Measurements from ENCODE around the gene RBM15B. TPM values are rescaled to one million over a fixed set of nuclear protein-coding genes. Genes with fewer than 3 reads are reported as not detected.

The RBM15B gene
- total RNA-seq, 1 experiment from 2014 or later: 30.9 TPM

- no peak; the same call in 1 of the 2 replicates for TF ChIP-seq POLR2AphosphoS5 (IDR thresholded peaks at IDR 0.05; ENCODE audit: low read depth, low read length)
- TF ChIP-seq CTCF (IDR thresholded peaks at IDR 0.05): no peak
- TF ChIP-seq TCF7L2 (IDR thresholded peaks at IDR 0.05; ENCODE audit: low read depth, low read length): no peak
- TF ChIP-seq REST (IDR thresholded peaks at IDR 0.05; ENCODE audit: insufficient read depth in 1 of 2, low read depth in 2 of 2, low read length in 1 of 2): no peak
- TF ChIP-seq SIN3A (IDR thresholded peaks at IDR 0.05; ENCODE audit: borderline replicate concordance, insufficient read depth, low read depth, low read length): no peak
- intact Hi-C loops (cut with micrococcal nuclease; ENCODE audit: unreplicated experiment) (no loop called here), in situ Hi-C loops (cut with HindIII; ENCODE audit: low pct_unique_long_range_greater_than_20kb, low sequenced_read_pairs) (no loop called here)
- CTCF ChIA-PET: no interaction called here
- peak overlapping the region; percentile 91 for H3K27ac ChIP-seq (ENCODE audit: low read length)
- BruUV-seq (replicated peaks): TSS peak; percentile 91
- peaks cover 3% of the 10 kb centered on the region for H3K36me3 ChIP-seq (ENCODE audit: control insufficient read depth, insufficient read depth, low read length)
- ATAC-seq (peak; percentile 41), DNase-seq (ENCODE audit: low read depth, low spot score) (no peak)
- POLR2A ChIA-PET: no interaction called here
- H3K4me3 ChIP-seq (ENCODE audit: low read depth in 2 of 2, low read length in 2 of 2): peak overlapping the region; percentile 87 to 89
- no peaks in the 10 kb centered on the region for H3K9me3 ChIP-seq (ENCODE audit: control insufficient read depth, insufficient read depth, low read depth, low read length)
- peaks cover 22% of the 10 kb centered on the region for H3K4me1 ChIP-seq (ENCODE audit: control insufficient read depth, insufficient read depth, low read length)
- no peaks in the 10 kb centered on the region for H3K27me3 ChIP-seq (ENCODE audit: control insufficient read depth, insufficient read depth, low read length)
Measured at GRCh38 chr3:51384055-51384725, 6.9 kb upstream of the RBM15B start.

- intact Hi-C loops (cut with micrococcal nuclease; ENCODE audit: unreplicated experiment): no loop called here
- POLR2A ChIA-PET: interaction anchor here (0.6 to 0.7 kb wide), 2 partner anchors 55 to 145 kb away, joined by 4 to 5 read pairs; no protein-coding TSS in a partner anchor
- Histone ChIP-seq H3K9me3 (ENCODE audit: control insufficient read depth, insufficient read depth, low read depth, low read length) (no peaks in the 10 kb centered on the region), H3K4me1 (ENCODE audit: control insufficient read depth, insufficient read depth, low read length) (peaks cover 22% of the 10 kb centered on the region), H3K4me3 (ENCODE audit: low read depth in 2 of 2, low read length in 2 of 2) (peak within 1 kb of the TSS; percentile 87 to 89), H3K27ac (ENCODE audit: low read length) (peak within 1 kb of the TSS; percentile 91), H3K36me3 (ENCODE audit: control insufficient read depth, insufficient read depth, low read length) (peaks cover 4% of the 10 kb centered on the region), H3K27me3 (ENCODE audit: control insufficient read depth, insufficient read depth, low read length) (no peaks in the 10 kb centered on the region)
- in situ Hi-C loops (cut with HindIII; ENCODE audit: low pct_unique_long_range_greater_than_20kb, low sequenced_read_pairs): no loop called here
- TF ChIP-seq POLR2AphosphoS5 (IDR thresholded peaks at IDR 0.05; ENCODE audit: low read depth, low read length) (peak; percentile 59), TCF7L2 (IDR thresholded peaks at IDR 0.05; ENCODE audit: low read depth, low read length) (peak; percentile 55), REST (IDR thresholded peaks at IDR 0.05; ENCODE audit: insufficient read depth in 1 of 2, low read depth in 2 of 2, low read length in 1 of 2) (0 out of 4 replicates have a peak, but pooled peaks of 1 of the 2 experiments have one; percentile 18), CTCF (IDR thresholded peaks at IDR 0.05) (no peak), SIN3A (IDR thresholded peaks at IDR 0.05; ENCODE audit: borderline replicate concordance, insufficient read depth, low read depth, low read length) (peak; percentile 64; the same call in 1 of the 2 replicates)
- no TSS peak for BruUV-seq (replicated peaks)
- ATAC-seq (peak; percentile 97), DNase-seq (ENCODE audit: low read depth, low spot score) (peak; percentile 73)
- CTCF ChIA-PET: interaction anchor here (0.6 to 0.7 kb wide), 4 partner anchors 65 to 1756 kb away, joined by 3 to 4 read pairs (median 4); no protein-coding TSS in a partner anchor
Measured at GRCh38 chr3:51384726-51385473, 6.2 kb upstream of the RBM15B start, which contains the start of gene MANF. Gene MANF, plus strand, starts transcription at chr3:51385291. Its CDS starts 52 bp downstream, at chr3:51385343.

Measured in Panc1 (cell line).